Colonic mucosa (tissue), 4 donors: ENCODE measurements around the gene PTPRJ. TPM values are rescaled to one million over a fixed set of nuclear protein-coding genes. Genes with fewer than 3 reads are reported as not detected.

Source experiments
- DNase-seq: peaks from one replicate; pipeline ENCODE4 v3.0.0-alpha.2; 2020
- H3K27ac ChIP-seq: fragments of 200-600 bp; one replicate; pipeline ENCODE4 v1.8.0; 2021
- H3K27me3 ChIP-seq: fragments of 200-600 bp; one replicate; pipeline ENCODE4 v1.8.0; 2021
- H3K36me3 ChIP-seq: fragments of 200-600 bp; one replicate; pipeline ENCODE4 v1.8.0; 2021
- H3K4me1 ChIP-seq: fragments of 200-600 bp; one replicate; pipeline ENCODE4 v1.8.0; 2021; ENCODE audit warnings: mild to moderate bottlenecking
- H3K4me3 ChIP-seq: fragments of 200-600 bp; one replicate; pipeline ENCODE4 v1.8.0; 2021
- H3K9ac ChIP-seq, 2 donors: one replicate each; pipeline ENCODE4 v1.7.0; 2013; ENCODE audit warnings: control low read depth in 2 of 2, low read depth in 2 of 2, low read length in 2 of 2
- H3K9me3 ChIP-seq: fragments of 200-600 bp; one replicate; pipeline ENCODE4 v1.8.0; 2021
- intact Hi-C: fragments of 100-400 bp; cut with DNase I; formaldehyde crosslinking; loops from one replicate; pipeline ENCODE4 v1.14.1; 2022
- total RNA-seq, 2 donors: library from RNA; stranded (reverse); fragmentation: NEBNext Ultra II Directional in 1 of 2; extraction: Animal tissue kit (Norgen Biotek cat#: 25700) in 1 of 2; gene quantifications; one replicate each; pipeline ENCODE4 v1.2.1, GENCODE V29; 2021
- TF ChIP-seq, protein P1 (sequence below): fragments of 200-600 bp; IDR thresholded peaks from one replicate; pipeline ENCODE4 v1.8.0; 2022; ENCODE audit warnings: antibody characterized with exemption, mild to moderate bottlenecking
- donor health status: healthy.
- donor health status: DM: no; HTN: no; CAD: no.
- donor health status: DM: no; HTN: no; CAD: no.

The PTPRJ gene
- total RNA-seq, 2 donors from 2014 or later = 37.5 to 45.7 TPM

DNA sequence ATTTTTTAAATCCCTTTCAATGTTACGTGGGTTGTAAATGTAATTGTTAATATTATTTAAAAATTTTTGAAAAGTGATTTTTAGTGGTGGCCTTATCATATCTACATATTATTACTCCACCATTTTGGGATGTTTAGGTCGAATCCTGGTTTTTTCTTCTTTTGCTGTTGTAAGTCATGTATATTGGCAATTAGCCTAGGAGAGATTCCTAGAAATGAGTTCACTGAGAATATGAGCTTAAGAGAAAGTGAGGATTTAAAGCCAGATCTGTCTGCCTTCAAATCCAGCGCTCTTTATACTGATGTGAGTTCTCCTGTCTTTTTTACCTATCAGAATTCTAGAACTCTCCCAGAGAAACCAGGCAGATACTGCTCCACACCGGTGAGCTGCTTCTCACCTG is 56.1 kb downstream of the PTPRJ start:
- TF ChIP-seq, protein P1, sequence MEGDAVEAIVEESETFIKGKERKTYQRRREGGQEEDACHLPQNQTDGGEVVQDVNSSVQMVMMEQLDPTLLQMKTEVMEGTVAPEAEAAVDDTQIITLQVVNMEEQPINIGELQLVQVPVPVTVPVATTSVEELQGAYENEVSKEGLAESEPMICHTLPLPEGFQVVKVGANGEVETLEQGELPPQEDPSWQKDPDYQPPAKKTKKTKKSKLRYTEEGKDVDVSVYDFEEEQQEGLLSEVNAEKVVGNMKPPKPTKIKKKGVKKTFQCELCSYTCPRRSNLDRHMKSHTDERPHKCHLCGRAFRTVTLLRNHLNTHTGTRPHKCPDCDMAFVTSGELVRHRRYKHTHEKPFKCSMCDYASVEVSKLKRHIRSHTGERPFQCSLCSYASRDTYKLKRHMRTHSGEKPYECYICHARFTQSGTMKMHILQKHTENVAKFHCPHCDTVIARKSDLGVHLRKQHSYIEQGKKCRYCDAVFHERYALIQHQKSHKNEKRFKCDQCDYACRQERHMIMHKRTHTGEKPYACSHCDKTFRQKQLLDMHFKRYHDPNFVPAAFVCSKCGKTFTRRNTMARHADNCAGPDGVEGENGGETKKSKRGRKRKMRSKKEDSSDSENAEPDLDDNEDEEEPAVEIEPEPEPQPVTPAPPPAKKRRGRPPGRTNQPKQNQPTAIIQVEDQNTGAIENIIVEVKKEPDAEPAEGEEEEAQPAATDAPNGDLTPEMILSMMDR = no peak
- H3K27ac ChIP-seq = no peak overlapping the region
- H3K9ac ChIP-seq = no peak overlapping the region
- no peaks in the 10 kb centered on the region for H3K4me1 ChIP-seq
- H3K4me3 ChIP-seq = no peak overlapping the region
- intact Hi-C loops = no loop called here
- H3K27me3 ChIP-seq = no peaks in the 10 kb centered on the region
- H3K36me3 ChIP-seq = no peaks in the 10 kb centered on the region
- no peak for DNase-seq
- no peaks in the 10 kb centered on the region for H3K9me3 ChIP-seq

- Histone ChIP-seq H3K9ac (no peak overlapping the region), H3K27ac (no peak overlapping the region), H3K27me3 (no peaks in the 10 kb centered on the region), H3K4me1 (no peaks in the 10 kb centered on the region), H3K4me3 (no peak overlapping the region), H3K9me3 (no peaks in the 10 kb centered on the region), H3K36me3 (no peaks in the 10 kb centered on the region)
- intact Hi-C loops = no loop called here
- TF ChIP-seq, protein P1 = no peak
- no peak for DNase-seq
These were observed 57.5 kb downstream of the PTPRJ start for GRCh38 chr11:48037709-48038468.

DNA sequence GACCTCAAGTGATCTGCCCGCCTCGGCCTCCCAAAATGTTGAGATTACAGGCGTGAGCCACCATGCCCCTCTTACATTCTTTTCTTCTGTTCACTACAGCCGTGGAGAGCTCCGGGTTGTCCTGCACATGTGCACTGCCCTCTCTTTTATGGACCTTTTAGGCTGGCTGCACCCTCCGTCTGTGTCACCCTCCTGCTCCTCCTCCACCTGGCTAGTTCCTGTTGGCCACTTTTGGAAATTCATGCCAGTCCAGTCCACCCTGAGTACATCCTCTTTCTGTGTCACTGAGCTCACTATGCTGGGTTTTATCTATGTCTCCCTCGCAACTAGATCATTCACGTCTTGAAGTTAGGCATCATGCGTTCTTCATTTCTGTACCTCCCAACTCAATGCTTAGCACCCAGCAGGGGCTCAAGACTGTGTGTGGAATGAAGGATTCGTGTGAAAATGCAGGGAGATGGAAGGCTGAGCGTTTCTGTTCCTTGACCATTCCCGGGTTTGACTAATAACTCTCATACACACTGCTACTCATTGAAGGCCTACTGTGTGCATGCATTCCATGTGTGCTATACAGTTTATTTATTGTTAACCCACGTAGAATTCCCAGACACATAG is 60.6 kb downstream of the PTPRJ start:
- Histone ChIP-seq H3K9me3 (no peaks in the 10 kb centered on the region), H3K36me3 (no peaks in the 10 kb centered on the region), H3K4me3 (no peak overlapping the region), H3K9ac (no peak overlapping the region), H3K4me1 (no peaks in the 10 kb centered on the region), H3K27ac (no peak overlapping the region), H3K27me3 (no peaks in the 10 kb centered on the region)
- TF ChIP-seq, protein P1 = no peak
- no peak for DNase-seq
- intact Hi-C loops = no loop called here

DNA sequence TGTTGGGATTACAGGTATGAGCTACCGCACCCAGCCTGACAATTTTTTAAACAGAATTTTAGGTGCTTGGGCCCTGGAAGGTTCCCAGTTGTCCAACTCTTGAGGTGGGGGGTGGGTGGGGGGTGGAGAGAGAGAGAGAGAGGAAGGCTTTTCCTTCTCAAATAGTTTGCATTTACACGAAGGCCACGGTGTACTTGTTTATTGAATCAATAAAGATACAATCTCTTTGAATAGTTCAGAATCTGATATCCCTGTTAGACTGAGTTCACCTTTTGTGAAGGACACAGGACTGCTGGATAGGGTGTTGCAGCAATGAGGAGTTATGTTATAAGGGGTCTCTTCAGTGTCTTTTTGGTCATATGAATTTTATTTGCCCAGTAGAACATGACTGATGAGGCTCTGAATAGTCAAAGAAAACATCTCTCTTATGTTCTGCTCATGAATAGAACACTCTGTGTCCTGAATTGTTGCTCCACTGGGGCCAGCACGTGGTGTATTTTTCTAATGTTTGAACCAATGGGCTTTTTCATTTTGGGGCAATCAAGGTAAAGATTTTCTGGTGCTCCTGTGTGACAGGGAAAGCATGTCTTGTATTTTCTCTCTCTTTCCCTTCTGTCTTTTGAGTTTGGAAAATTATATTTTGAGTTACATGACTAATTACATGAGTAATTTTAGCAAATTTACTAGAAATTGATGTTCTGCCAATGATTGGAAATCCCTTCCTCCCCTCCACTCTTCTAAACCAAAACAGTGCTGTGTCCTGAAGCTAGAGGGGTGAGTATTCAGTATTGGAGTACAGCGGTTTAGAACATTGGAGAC is 61.7 kb downstream of the PTPRJ start:
- no peak overlapping the region for H3K9ac ChIP-seq
- H3K9me3 ChIP-seq = no peaks in the 10 kb centered on the region
- intact Hi-C loops = no loop called here
- H3K27ac ChIP-seq = no peak overlapping the region
- no peak for DNase-seq
- H3K36me3 ChIP-seq = no peaks in the 10 kb centered on the region
- no peak overlapping the region for H3K4me3 ChIP-seq
- H3K4me1 ChIP-seq = no peaks in the 10 kb centered on the region
- no peaks in the 10 kb centered on the region for H3K27me3 ChIP-seq
- TF ChIP-seq, protein P1 = no peak

DNA sequence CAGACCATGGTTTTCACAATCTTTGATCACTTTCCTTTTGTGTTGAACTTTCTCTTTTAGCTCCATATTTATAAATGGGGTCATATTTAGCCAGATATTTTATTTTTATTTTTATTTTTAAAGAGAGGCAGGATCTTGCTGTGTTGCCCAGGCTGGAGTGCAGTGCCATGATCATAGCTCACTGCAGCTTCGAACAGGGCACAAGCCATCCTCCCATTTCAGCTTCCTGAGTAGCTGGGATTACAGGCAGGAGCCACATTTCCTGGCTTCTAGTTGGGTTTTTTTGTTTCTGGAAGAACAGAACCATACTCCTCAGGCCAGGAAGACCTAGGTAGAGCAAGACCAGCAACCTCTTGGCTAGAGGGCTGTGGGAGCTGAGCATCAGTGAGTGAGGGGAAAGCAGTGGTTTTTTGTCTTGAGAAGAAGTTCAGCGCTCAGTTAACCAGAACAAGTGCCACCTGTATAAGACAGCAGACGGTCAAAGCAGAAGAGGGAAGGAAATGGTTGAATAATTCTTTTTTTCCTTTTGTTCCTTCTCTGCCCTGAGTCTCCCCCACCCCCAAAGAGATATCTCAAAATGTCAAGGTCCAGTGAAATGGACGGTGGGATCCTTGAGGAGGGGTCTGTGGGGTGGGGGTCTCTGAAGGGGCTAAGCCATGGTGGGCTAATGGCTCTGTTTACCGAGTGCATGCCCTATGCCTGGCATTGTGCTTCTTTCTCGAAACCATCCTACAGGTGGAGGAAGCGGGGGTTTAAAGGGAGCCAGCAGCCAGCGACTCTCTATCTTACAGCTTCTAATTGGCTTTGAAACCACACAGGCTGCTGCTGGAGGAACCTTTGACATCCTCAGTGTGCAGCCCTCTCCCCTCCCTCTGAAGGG is 63.0 kb downstream of the PTPRJ start:
- no peaks in the 10 kb centered on the region for H3K4me1 ChIP-seq
- no peaks in the 10 kb centered on the region for H3K36me3 ChIP-seq
- DNase-seq = no peak
- H3K9ac ChIP-seq = no peak overlapping the region
- H3K4me3 ChIP-seq = no peak overlapping the region
- H3K9me3 ChIP-seq = no peaks in the 10 kb centered on the region
- intact Hi-C loops = no loop called here
- TF ChIP-seq, protein P1 = no peak
- H3K27me3 ChIP-seq = no peaks in the 10 kb centered on the region
- no peak overlapping the region for H3K27ac ChIP-seq
